Activated CD4-positive, alpha-beta memory T cell treated with anti-CD3 and anti-CD28 coated beads for 36 hours (primary cell): Measurements from ENCODE around the gene MLST8. TPM values are rescaled to one million over a fixed set of nuclear protein-coding genes. Genes with fewer than 3 reads are reported as not detected.
"Not testable (repeated sequence)": the region's sequence is repeated elsewhere in the genome, so short reads cannot be mapped to it uniquely, and the experiment has no call there.

ENCODE experiments used
- CTCF ChIA-PET: fragments of 350-600 bp; sonication (Branson Sonifier 250); formaldehyde crosslinking; loops from one replicate; lab custom pipeline; 2021; ENCODE audit warnings: antibody characterized with exemption, inconsistent platforms; lab: Charles Lee
- POLR2A ChIA-PET: fragments of 350-600 bp; sonication (Branson Sonifier 250); formaldehyde crosslinking; loops from one replicate; lab custom pipeline; 2021; ENCODE audit warnings: antibody characterized with exemption; lab: Charles Lee
- DNase-seq: peaks from one replicate; pipeline ENCODE4 v3.0.0-alpha.2; 2020
- H3K27ac Mint-ChIP-seq: one replicate; pipeline ENCODE4 v1.8.0; 2021; ENCODE audit warnings: mixed read lengths
- H3K27me3 Mint-ChIP-seq: one replicate; pipeline ENCODE4 v1.8.0; 2021; ENCODE audit warnings: mixed read lengths
- H3K36me3 Mint-ChIP-seq: one replicate; pipeline ENCODE4 v1.8.0; 2021; ENCODE audit warnings: mixed read lengths
- H3K4me1 Mint-ChIP-seq: one replicate; pipeline ENCODE4 v1.8.0; 2021; ENCODE audit warnings: low read depth, mixed read lengths
- H3K4me3 Mint-ChIP-seq: one replicate; pipeline ENCODE4 v1.8.0; 2021; ENCODE audit warnings: mild to moderate bottlenecking, mixed read lengths
- H3K9me3 Mint-ChIP-seq: one replicate; pipeline ENCODE4 v1.8.0; 2021; ENCODE audit warnings: mixed read lengths
- intact Hi-C: fragments of 100-400 bp; cut with micrococcal nuclease; formaldehyde crosslinking; loops from one replicate; pipeline ENCODE4 v1.15.1; 2023
- total RNA-seq, 2 experiments: library from RNA; stranded (reverse); gene quantifications; one replicate each; pipeline ENCODE4 v1.2.3, GENCODE V29; 2021

MLST8 gene
- total RNA-seq, 2 experiments from 2014 or later: 49.7 to 50.4 TPM

- no peak overlapping the region for H3K4me3 Mint-ChIP-seq
- H3K36me3 Mint-ChIP-seq: no peaks in the 10 kb centered on the region
- peak; percentile 67 for DNase-seq
- H3K27me3 Mint-ChIP-seq: peaks cover 28% of the 10 kb centered on the region
- no peaks in the 10 kb centered on the region for H3K9me3 Mint-ChIP-seq
- intact Hi-C loops: loop anchor here (10.0 kb wide), 1 partner anchor 310 kb away; no protein-coding TSS in a partner anchor
- CTCF ChIA-PET: interaction anchor here (0.6 to 3.9 kb wide), 16 partner anchors 8 to 318 kb away, joined by 3 to 31 read pairs (median 4); partner anchors contain the start of genes ABCA3, CCNF, E4F1 and ECI1
- no peak overlapping the region for H3K27ac Mint-ChIP-seq
- H3K4me1 Mint-ChIP-seq: peaks cover 4% of the 10 kb centered on the region
- POLR2A ChIA-PET: interaction anchor here (1.4 to 1.5 kb wide), 2 partner anchors 20 to 57 kb away, joined by 4 to 6 read pairs; partner anchors contain the start of genes ECI1 and PGP
Observed at GRCh38 chr16:2194852-2195321, 10.4 kb upstream of the MLST8 start.

GRCh38 chr16:2195322-2196161 is 9.7 kb upstream of the MLST8 start:
- Mint-ChIP-seq H3K4me1 (peaks cover 4% of the 10 kb centered on the region), H3K4me3 (no peak overlapping the region), H3K9me3 (no peaks in the 10 kb centered on the region), H3K27me3 (peaks cover 29% of the 10 kb centered on the region), H3K36me3 (no peaks in the 10 kb centered on the region), H3K27ac (no peak overlapping the region)
- CTCF ChIA-PET: interaction anchor here (1.1 to 3.9 kb wide), 11 partner anchors 8 to 318 kb away, joined by 3 to 31 read pairs (median 7); partner anchors contain the start of genes ABCA3, CCNF, E4F1 and ECI1
- POLR2A ChIA-PET: interaction anchor here (1.4 to 1.5 kb wide), 2 partner anchors 19 to 56 kb away, joined by 4 to 6 read pairs; partner anchors contain the start of genes ECI1 and PGP
- intact Hi-C loops: loop anchor here (10.0 kb wide), 1 partner anchor 309 kb away; no protein-coding TSS in a partner anchor
- DNase-seq: no peak

- H3K4me3 Mint-ChIP-seq: peak within 1 kb of the TSS; percentile 41
- no peaks in the 10 kb centered on the region for H3K36me3 Mint-ChIP-seq
- intact Hi-C loops: loop anchor here (10.0 kb wide), 1 partner anchor 308 kb away; no protein-coding TSS in a partner anchor
- ChIA-PET POLR2A (no interaction called here), CTCF (interaction anchor here (3.9 kb wide), 1 partner anchor 56 kb away, joined by 31 read pairs; the partner anchor contains the start of gene ECI1)
- peaks cover 29% of the 10 kb centered on the region for H3K27me3 Mint-ChIP-seq
- H3K27ac Mint-ChIP-seq: no peak within 1 kb of the TSS
- H3K9me3 Mint-ChIP-seq: no peaks in the 10 kb centered on the region
- peaks cover 4% of the 10 kb centered on the region for H3K4me1 Mint-ChIP-seq
- no peak for DNase-seq
Observed at GRCh38 chr16:2196162-2196980, 8.9 kb upstream of the MLST8 start, which contains the start of gene CASKIN1. Gene CASKIN1, minus strand, starts transcription at chr16:2196605. Its CDS starts 173 bp downstream, at chr16:2196432.

- Mint-ChIP-seq H3K27ac (no peak overlapping the region), H3K27me3 (peaks cover 29% of the 10 kb centered on the region)
- CTCF ChIA-PET: interaction anchor here (3.9 kb wide), 1 partner anchor 55 kb away, joined by 31 read pairs; the partner anchor contains the start of gene ECI1
Observed at GRCh38 chr16:2196981-2197511, 8.2 kb upstream of the MLST8 start.

GRCh38 chr16:2197765-2198164 is 7.5 kb upstream of the MLST8 start:
- no peak for DNase-seq
- Mint-ChIP-seq H3K4me1 (peaks cover 4% of the 10 kb centered on the region), H3K27ac (no peak overlapping the region), H3K27me3 (peaks cover 29% of the 10 kb centered on the region), H3K9me3 (no peaks in the 10 kb centered on the region), H3K36me3 (no peaks in the 10 kb centered on the region), H3K4me3 (no peak overlapping the region)
- POLR2A ChIA-PET: no interaction called here
- CTCF ChIA-PET: no interaction called here
- intact Hi-C loops: loop anchor here (10.0 kb wide), 1 partner anchor 307 kb away; no protein-coding TSS in a partner anchor

More at GRCh38 chr16:2196981-2197511, 8.2 kb upstream of the MLST8 start:
- Mint-ChIP-seq H3K36me3 (no peaks in the 10 kb centered on the region), H3K9me3 (no peaks in the 10 kb centered on the region), H3K4me1 (peaks cover 4% of the 10 kb centered on the region), H3K4me3 (peak overlapping the region; percentile 41)
- no peak for DNase-seq
- intact Hi-C loops: loop anchor here (10.0 kb wide), 1 partner anchor 308 kb away; no protein-coding TSS in a partner anchor
- POLR2A ChIA-PET: no interaction called here

- ChIA-PET POLR2A (no interaction called here), CTCF (no interaction called here)
- H3K27ac Mint-ChIP-seq: no peak overlapping the region
- intact Hi-C loops: loop anchor here (10.0 kb wide), 1 partner anchor 307 kb away; no protein-coding TSS in a partner anchor
- H3K9me3 Mint-ChIP-seq: no peaks in the 10 kb centered on the region
- H3K36me3 Mint-ChIP-seq: no peaks in the 10 kb centered on the region
- peaks cover 4% of the 10 kb centered on the region for H3K4me1 Mint-ChIP-seq
- peaks cover 29% of the 10 kb centered on the region for H3K27me3 Mint-ChIP-seq
- no peak for DNase-seq
- H3K4me3 Mint-ChIP-seq: no peak overlapping the region
Observed at GRCh38 chr16:2198283-2198682, 7.0 kb upstream of the MLST8 start.

GRCh38 chr16:2199095-2199494 is 6.2 kb upstream of the MLST8 start:
- Mint-ChIP-seq H3K27ac (no peak overlapping the region), H3K4me3 (no peak overlapping the region), H3K27me3 (peaks cover 29% of the 10 kb centered on the region), H3K9me3 (no peaks in the 10 kb centered on the region), H3K4me1 (peaks cover 7% of the 10 kb centered on the region), H3K36me3 (no peaks in the 10 kb centered on the region)
- ChIA-PET POLR2A (no interaction called here), CTCF (no interaction called here)
- DNase-seq: no peak
- intact Hi-C loops: loop anchor here (10.0 kb wide), 1 partner anchor 306 kb away; no protein-coding TSS in a partner anchor

GRCh38 chr16:2199621-2200139 is 5.6 kb upstream of the MLST8 start:
- intact Hi-C loops: loop anchor here (10.0 kb wide), 1 partner anchor 305 kb away; no protein-coding TSS in a partner anchor
- Mint-ChIP-seq H3K36me3 (peaks cover 2% of the 10 kb centered on the region), H3K4me3 (no peak overlapping the region), H3K27ac (no peak overlapping the region), H3K9me3 (no peaks in the 10 kb centered on the region), H3K27me3 (peaks cover 28% of the 10 kb centered on the region), H3K4me1 (peaks cover 11% of the 10 kb centered on the region)
- CTCF ChIA-PET: no interaction called here
- POLR2A ChIA-PET: interaction anchor here (1.0 kb wide), 1 partner anchor 15 kb away, joined by 3 read pairs; the partner anchor contains the start of gene PGP
- DNase-seq: no peak

GRCh38 chr16:2200313-2200712 is 4.9 kb upstream of the MLST8 start:
- Mint-ChIP-seq H3K4me1 (peaks cover 9% of the 10 kb centered on the region), H3K36me3 (peaks cover 2% of the 10 kb centered on the region), H3K27me3 (peaks cover 22% of the 10 kb centered on the region), H3K4me3 (no peak overlapping the region), H3K27ac (no peak overlapping the region), H3K9me3 (no peaks in the 10 kb centered on the region)
- ChIA-PET POLR2A (interaction anchor here (1.0 kb wide), 1 partner anchor 14 kb away, joined by 3 read pairs; the partner anchor contains the start of gene PGP), CTCF (no interaction called here)
- DNase-seq: no peak
- intact Hi-C loops: no loop called here

- intact Hi-C loops, H3K27ac Mint-ChIP-seq, DNase-seq, H3K9me3 Mint-ChIP-seq: not testable (repeated sequence)
- CTCF ChIA-PET: interaction anchor here (1.2 kb wide), 1 partner anchor 9 kb away, joined by 5 read pairs; no protein-coding TSS in a partner anchor
- Mint-ChIP-seq H3K36me3 (peaks cover 21% of the 10 kb centered on the region), H3K4me3 (peak overlapping the region; percentile 13), H3K27me3 (peaks cover 11% of the 10 kb centered on the region), H3K4me1 (peaks cover 26% of the 10 kb centered on the region)
- POLR2A ChIA-PET: interaction anchor here (1.2 to 1.3 kb wide), 2 partner anchors 48 to 50 kb away, joined by 3 to 5 read pairs; partner anchors contain the start of gene TRAF7
Observed at GRCh38 chr16:2203119-2203688, 2.0 kb upstream of the MLST8 start.
